ENCODE measurements around the gene PRAC1. TPM values are rescaled to one million over a fixed set of nuclear protein-coding genes. Genes with fewer than 3 reads are reported as not detected.

Gene PRAC1
- total RNA-seq, 1 experiment from 2014 or later = not detected

GRCh38 chr17:48767263-48767774, 45.0 kb upstream of the PRAC1 start:
- Histone ChIP-seq H3K27ac (no peak overlapping the region), H3K4me1 (replicated peaks; ENCODE audit: insufficient read depth) (no peaks in the 10 kb centered on the region), H3K4me2 (no peak overlapping the region), H4K20me1 (ENCODE audit: insufficient read depth) (no peaks in the 10 kb centered on the region), H3K79me2 (ENCODE audit: low read depth) (no peaks in the 10 kb centered on the region), H3K4me3 (no peak overlapping the region), H3K36me3 (ENCODE audit: low read depth) (no peaks in the 10 kb centered on the region), H3K27me3 (ENCODE audit: insufficient read depth, low read depth) (peaks cover 29% of the 10 kb centered on the region), H3F3A (ENCODE audit: insufficient read depth, low read depth) (no peaks in the 10 kb centered on the region), H3K9me2 (ENCODE audit: insufficient read depth) (no peaks in the 10 kb centered on the region), H3K9me3 (ENCODE audit: insufficient read depth, low read depth) (no peaks in the 10 kb centered on the region), H2AFZ (no peak overlapping the region)
- TF ChIP-seq CTCF (conservative IDR thresholded peaks at IDR 0.05) = no peak
- TF ChIP-seq EZH2 (IDR thresholded peaks at IDR 0.05; ENCODE audit: low read depth) = no peak
- intact Hi-C loops (cut with micrococcal nuclease; ENCODE audit: unreplicated experiment) = no loop called here
- BruUV-seq (replicated peaks) = no TSS peak
- POLR2A ChIA-PET (ENCODE audit: unreplicated experiment) = no interaction called here
- DNase-seq = no peak
- CTCF ChIA-PET = no interaction called here

- H3K4me2 ChIP-seq = no peak overlapping the region
- H2AFZ ChIP-seq = no peak overlapping the region
- no peaks in the 10 kb centered on the region for H3K9me3 ChIP-seq (ENCODE audit: insufficient read depth, low read depth)
- TF ChIP-seq EZH2 (IDR thresholded peaks at IDR 0.05; ENCODE audit: low read depth) (no peak), CTCF (conservative IDR thresholded peaks at IDR 0.05) (no peak)
- no peak for DNase-seq
- H3K4me3 ChIP-seq = no peak overlapping the region
- POLR2A ChIA-PET (ENCODE audit: unreplicated experiment) = no interaction called here
- CTCF ChIA-PET = interaction anchor here (0.5 kb wide), 1 partner anchor 62 kb away, joined by 9 read pairs; no protein-coding TSS in a partner anchor
- H3K36me3 ChIP-seq (ENCODE audit: low read depth) = no peaks in the 10 kb centered on the region
- no peaks in the 10 kb centered on the region for H3K9me2 ChIP-seq (ENCODE audit: insufficient read depth)
- H3K27ac ChIP-seq = no peak overlapping the region
- no peaks in the 10 kb centered on the region for H4K20me1 ChIP-seq (ENCODE audit: insufficient read depth)
- H3K27me3 ChIP-seq (ENCODE audit: insufficient read depth, low read depth) = peaks cover 82% of the 10 kb centered on the region
- no peaks in the 10 kb centered on the region for H3F3A ChIP-seq (ENCODE audit: insufficient read depth, low read depth)
- H3K79me2 ChIP-seq (ENCODE audit: low read depth) = no peaks in the 10 kb centered on the region
- BruUV-seq (replicated peaks) = no TSS peak
- no peaks in the 10 kb centered on the region for H3K4me1 ChIP-seq (replicated peaks; ENCODE audit: insufficient read depth)
- intact Hi-C loops (cut with micrococcal nuclease; ENCODE audit: unreplicated experiment) = no loop called here
These were observed 38.8 kb upstream of the PRAC1 start for GRCh38 chr17:48761114-48761513.

GRCh38 chr17:48760411-48760810, 38.1 kb upstream of the PRAC1 start:
- CTCF ChIA-PET = no interaction called here
- Histone ChIP-seq H3K79me2 (ENCODE audit: low read depth) (no peaks in the 10 kb centered on the region), H3K9me3 (ENCODE audit: insufficient read depth, low read depth) (no peaks in the 10 kb centered on the region), H3K4me2 (no peak overlapping the region), H2AFZ (no peak overlapping the region), H4K20me1 (ENCODE audit: insufficient read depth) (no peaks in the 10 kb centered on the region), H3F3A (ENCODE audit: insufficient read depth, low read depth) (no peaks in the 10 kb centered on the region), H3K4me3 (no peak overlapping the region), H3K27me3 (ENCODE audit: insufficient read depth, low read depth) (peaks cover 89% of the 10 kb centered on the region), H3K36me3 (ENCODE audit: low read depth) (no peaks in the 10 kb centered on the region), H3K4me1 (replicated peaks; ENCODE audit: insufficient read depth) (no peaks in the 10 kb centered on the region), H3K27ac (no peak overlapping the region), H3K9me2 (ENCODE audit: insufficient read depth) (no peaks in the 10 kb centered on the region)
- POLR2A ChIA-PET (ENCODE audit: unreplicated experiment) = no interaction called here
- DNase-seq = no peak
- intact Hi-C loops (cut with micrococcal nuclease; ENCODE audit: unreplicated experiment) = no loop called here
- no TSS peak for BruUV-seq (replicated peaks)
- no peak for TF ChIP-seq CTCF (conservative IDR thresholded peaks at IDR 0.05)
- TF ChIP-seq EZH2 (IDR thresholded peaks at IDR 0.05; ENCODE audit: low read depth) = no peak
